Cardiac septum (tissue), 1 donor: ENCODE measurements around the gene MRM1. TPM values are rescaled to one million over a fixed set of nuclear protein-coding genes. Genes with fewer than 3 reads are reported as not detected.

ENCODE experiments used
- DNase-seq: peaks from one replicate; pipeline ENCODE4 v3.0.0-alpha.2; 2020; ENCODE audit warnings: low spot score
- intact Hi-C: fragments of 100-400 bp; cut with DNase I; formaldehyde crosslinking; loops from one replicate; pipeline ENCODE4 v1.14.0; 2022
- total RNA-seq: library from RNA; stranded (reverse); fragmentation: NEBNext Ultra II Directional; extraction: Animal tissue kit (Norgen Biotek cat#: 25700); gene quantifications from one replicate; pipeline ENCODE4 v1.2.1, GENCODE V29; 2021
- donor health status: DM: no; HTN: no; CAD: no.

The MRM1 gene
- total RNA-seq, 1 donor from 2014 or later, result 7.0 TPM

GRCh38 chr17:36657390-36657762 is 56.0 kb downstream of the MRM1 start:
- intact Hi-C loops, result no loop called here

GRCh38 chr17:36657763-36658490 is 56.5 kb downstream of the MRM1 start:
- intact Hi-C loops, result no loop called here
- no peak for DNase-seq

More at GRCh38 chr17:36657390-36657762, 56.0 kb downstream of the MRM1 start:
- DNase-seq, result no peak

Other genes starting within 250 kb of the MRM1 start
- gene TBC1D3H, start 213.1 kb upstream of the MRM1 start, total RNA-seq, result not detected
- 20.8 TPM for gene ZNHIT3, start 114.9 kb upstream of the MRM1 start, total RNA-seq
- 16.0 TPM for gene MYO19, start 66.7 kb upstream of the MRM1 start, total RNA-seq
- 4.3 TPM for gene PIGW, start 66.6 kb upstream of the MRM1 start, total RNA-seq
- gene GGNBP2, start 56.7 kb upstream of the MRM1 start, total RNA-seq, result 50.2 TPM
- gene DHRS11, start 9.7 kb upstream of the MRM1 start, total RNA-seq, result 15.3 TPM